GM23338 (cell line): ENCODE results near the gene SRP68.

Experiments used
- CREB1 ChIP-seq: fragments of 250-450 bp; sonication (Bioruptor Pico); IDR thresholded peaks from 2 replicates; pipeline ENCODE4 v1.5.0; 2020; ENCODE audit warnings: low read depth, mild to moderate bottlenecking, moderate library complexity
- ETS1 ChIP-seq: IDR thresholded peaks from 2 replicates; pipeline ENCODE4 v1.6.1; 2016; ENCODE audit warnings: antibody characterized with exemption
- EZH2 ChIP-seq: fragments of 200-600 bp; sonication (generic); IDR thresholded peaks from one replicate; pipeline ENCODE4 v1.8.0; 2017; ENCODE audit warnings: antibody characterized with exemption, mild to moderate bottlenecking, low read depth; ENCODE audit not compliant: unreplicated experiment
- EZH2phosphoT487 ChIP-seq: fragments of 200-600 bp; sonication (generic); IDR thresholded peaks from one replicate; pipeline ENCODE4 v1.8.1; 2018; ENCODE audit warnings: antibody characterized with exemption; ENCODE audit not compliant: unreplicated experiment
- JUNB ChIP-seq: IDR thresholded peaks from one replicate; pipeline ENCODE4 v1.6.1; 2016; ENCODE audit warnings: antibody characterized with exemption; ENCODE audit not compliant: unreplicated experiment
- NANOG ChIP-seq: IDR thresholded peaks from 2 replicates; pipeline ENCODE4 v1.6.1; 2016; ENCODE audit warnings: antibody characterized with exemption, borderline replicate concordance
- POLR2AphosphoS5 ChIP-seq: IDR thresholded peaks from 2 replicates; pipeline ENCODE4 v1.6.1; 2016; ENCODE audit warnings: antibody characterized with exemption, low read depth
- ZNF114 ChIP-seq: fragments of 250-450 bp; sonication (Bioruptor Pico); IDR thresholded peaks from 2 replicates; pipeline ENCODE4 v1.5.0; 2020; ENCODE audit warnings: mild to moderate bottlenecking, moderate library complexity
- TF ChIP-seq, protein P1 (sequence below), 2 experiments: fragments of 200-600 bp in 1 of 2; sonication (generic) in 1 of 2; conservative IDR thresholded peaks; 2 replicates each; pipeline versions ENCODE4 v1.5.1 to v1.6.1; 2016 to 2017; ENCODE audit warnings: antibody characterized with exemption in 2 of 2, low read depth in 2 of 2, mild to moderate bottlenecking in 2 of 2, moderate library complexity in 1 of 2
- TF ChIP-seq, protein P2 (sequence below): IDR thresholded peaks from one replicate; pipeline ENCODE4 v1.6.1; 2018; ENCODE audit warnings: antibody characterized with exemption; ENCODE audit not compliant: unreplicated experiment

DNA sequence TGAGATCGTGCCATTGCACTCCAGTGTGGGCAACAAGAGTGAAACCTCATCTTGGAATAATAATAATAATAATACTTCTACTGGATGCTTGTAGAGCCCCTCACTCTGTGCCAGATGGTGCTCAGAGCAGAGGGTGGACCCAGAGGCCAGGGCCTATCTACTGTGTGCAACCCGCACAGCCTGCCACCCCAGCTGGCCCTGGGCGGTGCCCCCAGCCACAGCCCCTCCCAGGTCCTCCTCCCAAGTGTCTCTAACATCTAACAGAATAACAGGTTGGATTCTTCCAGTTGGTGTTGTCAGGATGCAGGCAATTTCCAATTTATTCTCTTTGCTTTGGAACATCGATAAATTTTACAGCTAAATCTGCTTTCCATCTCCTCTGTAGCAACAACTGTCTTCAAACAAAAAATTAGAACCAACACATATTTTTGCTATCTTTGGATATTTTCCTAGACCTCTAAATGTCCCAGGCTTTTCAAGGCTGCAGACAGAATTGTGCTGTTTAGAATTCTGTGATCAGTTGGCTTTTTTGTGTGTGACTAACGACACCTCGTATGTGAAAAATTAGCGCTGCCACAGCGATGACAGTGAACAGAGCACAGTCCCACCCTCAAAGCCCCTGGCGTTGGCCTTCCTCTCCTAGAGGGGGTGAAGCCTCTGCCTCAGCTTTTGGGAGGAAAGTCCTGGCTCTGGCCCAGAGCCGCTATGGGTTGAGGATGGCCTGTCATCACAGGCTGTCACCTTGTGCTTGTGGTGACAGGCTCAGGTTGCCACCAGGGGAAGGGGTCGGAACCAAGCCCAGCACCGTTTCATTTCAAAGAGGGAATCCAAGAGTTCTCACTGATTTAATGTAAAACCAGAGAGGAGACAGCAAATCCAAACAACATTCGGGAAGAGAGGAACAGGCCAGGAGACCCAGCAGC is 37.6 kb downstream of the SRP68 start:
- TF ChIP-seq, protein P1, sequence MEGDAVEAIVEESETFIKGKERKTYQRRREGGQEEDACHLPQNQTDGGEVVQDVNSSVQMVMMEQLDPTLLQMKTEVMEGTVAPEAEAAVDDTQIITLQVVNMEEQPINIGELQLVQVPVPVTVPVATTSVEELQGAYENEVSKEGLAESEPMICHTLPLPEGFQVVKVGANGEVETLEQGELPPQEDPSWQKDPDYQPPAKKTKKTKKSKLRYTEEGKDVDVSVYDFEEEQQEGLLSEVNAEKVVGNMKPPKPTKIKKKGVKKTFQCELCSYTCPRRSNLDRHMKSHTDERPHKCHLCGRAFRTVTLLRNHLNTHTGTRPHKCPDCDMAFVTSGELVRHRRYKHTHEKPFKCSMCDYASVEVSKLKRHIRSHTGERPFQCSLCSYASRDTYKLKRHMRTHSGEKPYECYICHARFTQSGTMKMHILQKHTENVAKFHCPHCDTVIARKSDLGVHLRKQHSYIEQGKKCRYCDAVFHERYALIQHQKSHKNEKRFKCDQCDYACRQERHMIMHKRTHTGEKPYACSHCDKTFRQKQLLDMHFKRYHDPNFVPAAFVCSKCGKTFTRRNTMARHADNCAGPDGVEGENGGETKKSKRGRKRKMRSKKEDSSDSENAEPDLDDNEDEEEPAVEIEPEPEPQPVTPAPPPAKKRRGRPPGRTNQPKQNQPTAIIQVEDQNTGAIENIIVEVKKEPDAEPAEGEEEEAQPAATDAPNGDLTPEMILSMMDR (conservative IDR thresholded peaks at IDR 0.05; ENCODE audit: low read depth in 2 of 2) = no peak
- TF ChIP-seq POLR2AphosphoS5 = no peak
- TF ChIP-seq, protein P2, sequence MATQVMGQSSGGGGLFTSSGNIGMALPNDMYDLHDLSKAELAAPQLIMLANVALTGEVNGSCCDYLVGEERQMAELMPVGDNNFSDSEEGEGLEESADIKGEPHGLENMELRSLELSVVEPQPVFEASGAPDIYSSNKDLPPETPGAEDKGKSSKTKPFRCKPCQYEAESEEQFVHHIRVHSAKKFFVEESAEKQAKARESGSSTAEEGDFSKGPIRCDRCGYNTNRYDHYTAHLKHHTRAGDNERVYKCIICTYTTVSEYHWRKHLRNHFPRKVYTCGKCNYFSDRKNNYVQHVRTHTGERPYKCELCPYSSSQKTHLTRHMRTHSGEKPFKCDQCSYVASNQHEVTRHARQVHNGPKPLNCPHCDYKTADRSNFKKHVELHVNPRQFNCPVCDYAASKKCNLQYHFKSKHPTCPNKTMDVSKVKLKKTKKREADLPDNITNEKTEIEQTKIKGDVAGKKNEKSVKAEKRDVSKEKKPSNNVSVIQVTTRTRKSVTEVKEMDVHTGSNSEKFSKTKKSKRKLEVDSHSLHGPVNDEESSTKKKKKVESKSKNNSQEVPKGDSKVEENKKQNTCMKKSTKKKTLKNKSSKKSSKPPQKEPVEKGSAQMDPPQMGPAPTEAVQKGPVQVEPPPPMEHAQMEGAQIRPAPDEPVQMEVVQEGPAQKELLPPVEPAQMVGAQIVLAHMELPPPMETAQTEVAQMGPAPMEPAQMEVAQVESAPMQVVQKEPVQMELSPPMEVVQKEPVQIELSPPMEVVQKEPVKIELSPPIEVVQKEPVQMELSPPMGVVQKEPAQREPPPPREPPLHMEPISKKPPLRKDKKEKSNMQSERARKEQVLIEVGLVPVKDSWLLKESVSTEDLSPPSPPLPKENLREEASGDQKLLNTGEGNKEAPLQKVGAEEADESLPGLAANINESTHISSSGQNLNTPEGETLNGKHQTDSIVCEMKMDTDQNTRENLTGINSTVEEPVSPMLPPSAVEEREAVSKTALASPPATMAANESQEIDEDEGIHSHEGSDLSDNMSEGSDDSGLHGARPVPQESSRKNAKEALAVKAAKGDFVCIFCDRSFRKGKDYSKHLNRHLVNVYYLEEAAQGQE = no peak
- no peak for TF ChIP-seq CREB1 (CRISPR knock-in tag)
- no peak for TF ChIP-seq NANOG
- no peak for TF ChIP-seq EZH2
- TF ChIP-seq EZH2phosphoT487 = no peak
- no peak for TF ChIP-seq JUNB
- TF ChIP-seq ZNF114 = no peak
- no peak for TF ChIP-seq ETS1
